Activated naive CD8-positive, alpha-beta T cell treated with anti-CD3 and anti-CD28 coated beads for 36 hours (primary cell): Measurements from ENCODE around the gene LSS. TPM values are rescaled to one million over a fixed set of nuclear protein-coding genes. Genes with fewer than 3 reads are reported as not detected.
A peak's percentile ranks its signal among the peaks of the same experiment; 100 is the strongest.

Experiments
- DNase-seq: peaks from one replicate; pipeline ENCODE4 v3.0.0; 2021
- H3K27ac Mint-ChIP-seq: one replicate; pipeline ENCODE4 v1.8.0; 2022; ENCODE audit warnings: mild to moderate bottlenecking, moderate library complexity, mixed read lengths
- H3K27me3 Mint-ChIP-seq: one replicate; pipeline ENCODE4 v1.8.0; 2022; ENCODE audit warnings: mild to moderate bottlenecking, mixed read lengths
- H3K36me3 Mint-ChIP-seq: one replicate; pipeline ENCODE4 v1.8.0; 2021; ENCODE audit warnings: mild to moderate bottlenecking, mixed read lengths
- H3K4me1 Mint-ChIP-seq: one replicate; pipeline ENCODE4 v1.8.0; 2021; ENCODE audit warnings: mixed read lengths
- H3K4me3 Mint-ChIP-seq: one replicate; pipeline ENCODE4 v1.8.0; 2022; ENCODE audit warnings: mild to moderate bottlenecking, moderate library complexity, mixed read lengths
- H3K9me3 Mint-ChIP-seq: one replicate; pipeline ENCODE4 v1.8.0; 2022; ENCODE audit warnings: mixed read lengths
- total RNA-seq, 2 experiments: library from RNA; stranded (reverse); gene quantifications; one replicate each; pipeline ENCODE4 v1.2.3, GENCODE V29; 2021

Gene LSS
- total RNA-seq, 2 experiments from 2014 or later: 15.8 to 16.7 TPM

- no peaks in the 10 kb centered on the region for H3K4me1 Mint-ChIP-seq
- peak overlapping the region; percentile 58 for H3K27ac Mint-ChIP-seq
- DNase-seq: no peak
- peaks cover 4% of the 10 kb centered on the region for H3K36me3 Mint-ChIP-seq
- H3K4me3 Mint-ChIP-seq: no peak overlapping the region
- no peaks in the 10 kb centered on the region for H3K27me3 Mint-ChIP-seq
- no peaks in the 10 kb centered on the region for H3K9me3 Mint-ChIP-seq
These were observed 12.3 kb downstream of the LSS start for GRCh38 chr21:46216132-46216747.

GRCh38 chr21:46215436-46216131 lies 13.0 kb downstream of the LSS start:
- H3K4me1 Mint-ChIP-seq: no peaks in the 10 kb centered on the region
- peak overlapping the region; percentile 58 for H3K27ac Mint-ChIP-seq
- H3K4me3 Mint-ChIP-seq: no peak overlapping the region
- no peaks in the 10 kb centered on the region for H3K9me3 Mint-ChIP-seq
- H3K36me3 Mint-ChIP-seq: peaks cover 2% of the 10 kb centered on the region
- no peaks in the 10 kb centered on the region for H3K27me3 Mint-ChIP-seq
- no peak for DNase-seq

DNA sequence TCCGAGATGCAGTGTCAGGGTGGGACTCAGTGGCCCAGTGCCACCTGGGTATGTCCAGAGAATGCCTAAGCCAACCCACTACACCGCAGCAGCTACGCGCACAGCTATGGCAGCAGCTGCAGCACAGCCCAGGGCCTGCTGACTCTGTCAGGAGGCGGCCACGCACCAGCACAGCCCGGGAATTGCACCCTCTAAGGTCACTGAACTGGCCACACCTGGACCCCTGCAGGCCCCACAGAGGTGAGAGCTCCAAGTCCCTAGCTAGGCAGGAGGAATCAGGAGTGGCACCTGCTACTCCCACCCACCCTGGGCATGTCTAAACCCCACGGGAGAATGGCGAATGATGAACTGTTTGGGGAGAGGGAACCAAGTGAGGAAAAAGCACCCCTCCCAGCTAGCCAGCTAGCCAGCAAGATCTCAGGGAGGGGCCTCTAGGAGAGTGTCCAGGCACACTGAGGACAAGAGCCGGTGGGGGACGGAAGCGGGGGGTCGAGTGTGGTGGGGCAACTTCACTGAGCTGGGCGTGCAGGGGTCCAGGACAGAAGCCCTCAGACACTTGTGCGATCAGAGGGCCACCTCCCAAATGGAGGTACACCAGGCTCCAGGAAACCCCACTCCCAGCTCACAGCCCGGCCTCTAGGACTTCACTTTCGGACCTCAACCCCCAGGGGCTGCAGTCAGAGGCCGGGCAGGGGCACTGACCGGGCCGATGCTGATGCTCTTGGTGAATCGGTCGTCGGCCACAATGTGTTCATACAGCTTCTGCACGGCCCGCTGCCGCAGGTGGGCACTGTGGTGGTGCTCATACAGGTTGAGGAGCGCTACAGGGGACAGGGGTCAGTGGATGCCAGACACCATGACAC lies 13.9 kb downstream of the LSS start:
- DNase-seq: no peak
- Mint-ChIP-seq H3K36me3 (no peaks in the 10 kb centered on the region), H3K9me3 (no peaks in the 10 kb centered on the region), H3K4me3 (no peak overlapping the region), H3K27ac (no peak overlapping the region), H3K27me3 (no peaks in the 10 kb centered on the region), H3K4me1 (no peaks in the 10 kb centered on the region)

DNA sequence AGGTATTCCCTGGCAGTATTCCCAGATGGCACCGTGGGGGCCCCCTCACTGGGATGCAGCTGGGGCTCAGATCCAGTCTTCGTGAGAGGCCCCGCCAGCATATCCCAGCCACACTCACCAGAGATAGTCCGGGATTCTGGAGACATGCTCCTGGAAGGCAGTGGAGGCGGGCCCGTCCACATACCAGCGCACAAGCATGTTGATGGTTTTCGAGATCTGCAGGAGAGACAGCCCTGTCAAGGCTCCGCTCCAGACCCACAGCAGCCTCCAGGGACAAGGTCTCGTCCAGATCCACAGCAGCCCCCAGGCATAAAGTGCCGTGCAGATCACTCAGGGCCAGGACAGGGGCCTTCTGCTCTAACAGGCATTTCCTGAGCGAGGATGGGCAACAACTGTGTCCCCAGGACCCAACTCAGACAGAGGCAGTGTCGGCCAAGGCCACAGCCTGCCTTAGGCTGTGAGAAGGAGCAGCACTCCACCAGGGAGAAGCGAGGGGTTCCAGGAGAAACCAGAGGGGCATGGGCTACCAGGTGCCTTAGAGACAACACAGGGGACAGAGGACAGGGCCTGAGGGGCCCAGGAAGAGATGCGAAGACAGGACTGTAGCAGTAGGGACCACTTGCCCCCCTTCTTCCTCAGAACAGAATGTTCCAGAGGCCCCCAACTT lies 14.8 kb downstream of the LSS start:
- no peaks in the 10 kb centered on the region for H3K36me3 Mint-ChIP-seq
- no peak for DNase-seq
- no peak overlapping the region for H3K4me3 Mint-ChIP-seq
- no peaks in the 10 kb centered on the region for H3K4me1 Mint-ChIP-seq
- H3K27ac Mint-ChIP-seq: no peak overlapping the region
- no peaks in the 10 kb centered on the region for H3K9me3 Mint-ChIP-seq
- H3K27me3 Mint-ChIP-seq: no peaks in the 10 kb centered on the region

DNA sequence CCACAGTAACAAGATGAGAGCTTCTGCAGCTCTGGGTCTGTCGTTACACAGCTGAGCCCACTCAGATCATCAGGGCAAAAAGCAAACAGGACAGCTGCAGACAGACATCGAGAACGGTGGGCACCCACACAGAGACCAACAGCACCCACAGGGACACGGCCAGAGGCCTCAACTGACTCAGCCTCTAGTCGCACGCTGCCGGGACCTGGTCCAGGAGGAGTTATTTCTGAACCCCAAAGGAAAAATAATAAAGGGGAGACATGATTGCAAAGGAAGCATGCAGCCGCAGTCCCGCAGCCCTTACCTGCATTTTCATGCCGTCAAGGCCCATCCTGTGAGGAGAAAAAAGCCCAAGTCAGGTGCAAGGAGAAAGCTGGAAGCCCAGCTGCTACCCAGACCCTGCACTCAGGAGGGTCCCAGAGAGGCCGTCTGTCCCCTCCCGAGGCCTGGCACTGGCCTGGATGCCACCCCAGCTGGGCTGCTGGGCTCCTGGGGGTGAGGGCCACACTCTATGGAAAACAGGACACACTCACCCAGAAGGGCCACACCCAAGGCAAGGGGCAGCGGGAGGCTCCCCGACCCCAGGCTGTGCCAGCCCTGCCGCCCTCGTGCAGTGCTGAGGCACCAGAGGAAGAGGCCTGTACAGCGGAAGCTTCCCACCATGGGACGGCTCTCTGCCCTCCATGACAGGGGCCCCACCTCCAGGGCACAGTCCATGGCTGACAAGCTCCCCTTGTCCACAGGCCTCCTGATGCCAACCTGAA lies 15.7 kb downstream of the LSS start:
- no peak overlapping the region for H3K27ac Mint-ChIP-seq
- DNase-seq: no peak
- H3K36me3 Mint-ChIP-seq: no peaks in the 10 kb centered on the region
- no peak overlapping the region for H3K4me3 Mint-ChIP-seq
- H3K9me3 Mint-ChIP-seq: no peaks in the 10 kb centered on the region
- no peaks in the 10 kb centered on the region for H3K27me3 Mint-ChIP-seq
- H3K4me1 Mint-ChIP-seq: no peaks in the 10 kb centered on the region

DNA sequence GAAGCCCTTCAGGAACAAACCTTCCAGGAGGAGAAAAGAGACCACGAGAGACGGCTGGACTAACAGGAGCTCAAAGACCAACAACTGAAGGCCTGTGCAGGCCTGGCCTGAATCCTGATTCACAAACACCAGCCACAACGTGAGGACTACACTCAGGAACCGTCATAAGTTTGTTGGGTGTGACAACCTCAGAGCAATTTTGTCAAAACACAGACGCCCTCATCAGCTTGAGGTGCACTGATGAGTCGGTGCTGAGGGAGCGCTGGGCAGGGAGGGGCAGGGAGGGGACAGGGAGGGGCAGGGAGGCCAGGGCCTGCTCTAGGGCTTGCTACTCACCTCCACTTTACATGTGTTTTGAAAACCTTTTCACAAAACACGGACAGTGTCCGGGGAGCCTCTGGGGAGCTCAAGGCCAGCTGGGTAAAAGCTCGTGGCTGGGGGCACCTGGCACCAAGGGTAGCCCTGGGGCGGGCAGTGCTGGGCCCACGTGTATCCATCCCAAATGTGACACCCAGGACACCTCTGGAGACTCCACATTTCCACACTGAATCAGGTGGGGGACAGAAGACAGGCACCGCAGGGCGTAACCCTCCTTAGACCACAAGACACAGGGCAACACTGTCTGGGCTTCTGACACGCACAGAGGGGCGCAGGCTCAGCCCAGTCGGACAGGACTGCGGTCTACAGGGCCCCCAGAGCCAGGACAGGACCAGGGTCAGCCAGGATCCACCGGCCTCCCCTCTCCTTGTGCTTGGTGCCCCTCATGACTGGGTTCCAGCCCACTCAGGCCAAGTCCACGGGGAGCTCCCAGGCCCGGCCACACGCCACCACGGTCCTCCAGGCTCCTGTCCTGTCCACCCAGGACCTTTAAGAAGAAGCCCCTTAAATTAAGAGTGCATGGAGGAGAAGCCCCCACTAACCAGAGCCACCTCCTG lies 16.5 kb downstream of the LSS start:
- Mint-ChIP-seq H3K9me3 (no peaks in the 10 kb centered on the region), H3K4me3 (no peak overlapping the region), H3K36me3 (no peaks in the 10 kb centered on the region), H3K27ac (no peak overlapping the region), H3K27me3 (no peaks in the 10 kb centered on the region), H3K4me1 (no peaks in the 10 kb centered on the region)
- no peak for DNase-seq

GRCh38 chr21:46211376-46211775 lies 17.2 kb downstream of the LSS start:
- Mint-ChIP-seq H3K36me3 (no peaks in the 10 kb centered on the region), H3K4me1 (no peaks in the 10 kb centered on the region), H3K27me3 (no peaks in the 10 kb centered on the region), H3K9me3 (no peaks in the 10 kb centered on the region), H3K27ac (no peak overlapping the region), H3K4me3 (no peak overlapping the region)
- no peak for DNase-seq

GRCh38 chr21:46210378-46211136 lies 18.0 kb downstream of the LSS start:
- no peak overlapping the region for H3K4me3 Mint-ChIP-seq
- H3K9me3 Mint-ChIP-seq: no peaks in the 10 kb centered on the region
- H3K36me3 Mint-ChIP-seq: no peaks in the 10 kb centered on the region
- no peak overlapping the region for H3K27ac Mint-ChIP-seq
- DNase-seq: no peak
- no peaks in the 10 kb centered on the region for H3K4me1 Mint-ChIP-seq
- H3K27me3 Mint-ChIP-seq: no peaks in the 10 kb centered on the region

- no peaks in the 10 kb centered on the region for H3K27me3 Mint-ChIP-seq
- H3K27ac Mint-ChIP-seq: no peak overlapping the region
- no peaks in the 10 kb centered on the region for H3K36me3 Mint-ChIP-seq
- H3K9me3 Mint-ChIP-seq: no peaks in the 10 kb centered on the region
- H3K4me3 Mint-ChIP-seq: no peak overlapping the region
- DNase-seq: no peak
- H3K4me1 Mint-ChIP-seq: no peaks in the 10 kb centered on the region
These were observed 19.5 kb downstream of the LSS start for GRCh38 chr21:46208761-46209721.

GRCh38 chr21:46207920-46208591 lies 20.5 kb downstream of the LSS start:
- no peak overlapping the region for H3K4me3 Mint-ChIP-seq
- no peaks in the 10 kb centered on the region for H3K36me3 Mint-ChIP-seq
- DNase-seq: no peak
- H3K27me3 Mint-ChIP-seq: no peaks in the 10 kb centered on the region
- H3K27ac Mint-ChIP-seq: no peak overlapping the region
- H3K4me1 Mint-ChIP-seq: no peaks in the 10 kb centered on the region
- H3K9me3 Mint-ChIP-seq: no peaks in the 10 kb centered on the region

DNA sequence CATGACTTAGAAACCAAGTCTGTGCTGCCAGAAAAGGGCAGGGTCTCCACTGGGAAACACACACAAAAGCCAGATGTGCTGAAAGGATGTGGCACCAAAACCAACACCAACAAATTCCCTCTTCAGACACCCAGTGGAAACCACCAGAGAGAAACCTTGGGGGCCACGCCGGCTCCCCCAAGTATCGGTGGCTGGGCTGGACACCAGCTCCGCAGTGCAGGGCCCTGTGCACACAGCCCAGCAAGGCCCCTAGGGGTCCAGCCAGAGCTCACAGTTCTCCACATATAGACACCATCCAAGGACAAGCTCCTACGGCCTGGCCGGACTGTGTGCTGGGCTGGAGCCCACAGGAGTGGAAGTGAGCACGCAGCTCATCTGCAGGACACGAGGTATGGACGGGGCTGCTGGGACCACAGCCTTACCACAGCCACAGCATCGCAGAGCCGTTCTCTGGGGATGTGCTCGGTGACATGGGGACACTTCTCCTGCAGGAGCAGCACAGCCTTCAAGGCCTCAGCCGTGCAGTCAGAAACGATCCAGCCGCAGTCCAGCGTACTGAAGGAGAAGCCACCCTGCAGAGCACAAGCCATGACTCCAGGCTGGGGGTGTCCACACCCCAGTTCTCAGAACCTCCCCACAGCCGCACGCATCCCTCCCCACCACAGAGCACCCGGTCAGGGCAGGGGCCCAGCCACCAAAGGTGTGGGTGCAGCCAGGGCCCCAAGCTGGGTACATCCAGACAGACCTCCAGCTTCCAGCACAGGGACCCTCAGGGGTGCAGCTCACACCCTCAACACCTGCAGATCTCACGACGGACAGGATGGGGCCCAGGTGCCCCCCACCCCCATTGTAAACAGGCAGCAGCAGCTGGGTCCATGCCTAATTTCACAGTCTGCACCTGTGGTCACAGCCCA lies 21.3 kb downstream of the LSS start:
- Mint-ChIP-seq H3K27me3 (no peaks in the 10 kb centered on the region), H3K27ac (no peak overlapping the region), H3K4me3 (no peak overlapping the region), H3K36me3 (no peaks in the 10 kb centered on the region), H3K4me1 (no peaks in the 10 kb centered on the region), H3K9me3 (no peaks in the 10 kb centered on the region)
- DNase-seq: no peak
